HG02623 (cell line): Measurements from ENCODE around the gene POLD3.

Experiments
- ATAC-seq: cut with Tn5 transposase; IDR thresholded peaks from one replicate; pipeline ENCODE4 v1.9.1; 2021; ENCODE audit warnings: moderate library complexity; ENCODE audit not compliant: unreplicated experiment

POLD3 gene

GRCh38 chr11:74686792-74687191 is 94.4 kb downstream of the POLD3 start:
- ATAC-seq = no peak

GRCh38 chr11:74687237-74688023 is 95.0 kb downstream of the POLD3 start:
- ATAC-seq = no peak

GRCh38 chr11:74689666-74690065 is 97.3 kb downstream of the POLD3 start:
- no peak for ATAC-seq

GRCh38 chr11:74691755-74692154 is 99.4 kb downstream of the POLD3 start:
- no peak for ATAC-seq
